ENCODE measurements around the gene ANO2. TPM values are rescaled to one million over a fixed set of nuclear protein-coding genes. Genes with fewer than 3 reads are reported as not detected.

Gene ANO2
- total RNA-seq, 1 experiment from 2014 or later, result not detected

DNA sequence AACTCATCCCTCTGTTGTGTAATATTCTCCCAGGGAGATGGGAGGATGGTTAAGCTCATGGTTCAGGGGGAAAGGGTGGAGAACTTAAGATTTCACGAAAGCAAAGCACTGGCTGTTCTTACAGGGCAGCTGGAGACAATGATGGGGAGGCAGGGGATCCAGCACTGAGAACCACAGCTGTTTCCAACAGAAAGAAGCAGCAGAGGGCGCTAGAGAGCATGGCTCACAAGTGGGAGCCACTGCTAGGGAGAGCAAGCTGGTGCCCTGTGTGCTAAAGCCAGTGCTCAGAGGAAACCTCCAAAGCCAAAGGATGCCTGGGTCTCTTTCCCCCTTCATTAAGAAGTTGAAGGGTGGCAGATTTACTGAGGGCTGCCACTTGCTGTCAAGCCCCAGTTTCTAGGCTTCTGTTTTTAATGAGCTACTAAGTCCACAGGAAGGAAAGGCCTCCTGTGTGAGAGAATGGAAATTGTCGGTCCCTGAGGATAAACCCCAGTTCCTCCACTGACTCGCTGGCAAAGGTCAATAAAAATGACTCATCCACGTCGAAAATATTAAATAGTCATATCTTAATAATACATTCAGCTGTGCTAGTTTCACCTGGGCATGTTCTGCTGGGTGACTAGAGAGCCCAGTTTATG, 199.7 kb downstream of the ANO2 start:
- ATAC-seq (peak; percentile 37; the same call in 1 of the 2 replicates), DNase-seq (peak; percentile 58)
- CTCF ChIA-PET, result no interaction called here
- H2AFZ ChIP-seq (ENCODE audit: low read length), result no peak overlapping the region
- H3K9ac ChIP-seq (ENCODE audit: low read length), result no peak overlapping the region
- H3K79me2 ChIP-seq (ENCODE audit: low read length), result no peaks in the 10 kb centered on the region
- H3K36me3 ChIP-seq (ENCODE audit: low read depth, low read length), result no peaks in the 10 kb centered on the region
- H3K27ac ChIP-seq (ENCODE audit: low read length), result no peak overlapping the region
- TF ChIP-seq EZH2 (IDR thresholded peaks at IDR 0.05; ENCODE audit: low read length, unreplicated experiment), result no peak
- no peak for TF ChIP-seq EZH2phosphoT487 (IDR thresholded peaks at IDR 0.05; ENCODE audit: borderline replicate concordance, low read length)
- TF ChIP-seq, protein P1, sequence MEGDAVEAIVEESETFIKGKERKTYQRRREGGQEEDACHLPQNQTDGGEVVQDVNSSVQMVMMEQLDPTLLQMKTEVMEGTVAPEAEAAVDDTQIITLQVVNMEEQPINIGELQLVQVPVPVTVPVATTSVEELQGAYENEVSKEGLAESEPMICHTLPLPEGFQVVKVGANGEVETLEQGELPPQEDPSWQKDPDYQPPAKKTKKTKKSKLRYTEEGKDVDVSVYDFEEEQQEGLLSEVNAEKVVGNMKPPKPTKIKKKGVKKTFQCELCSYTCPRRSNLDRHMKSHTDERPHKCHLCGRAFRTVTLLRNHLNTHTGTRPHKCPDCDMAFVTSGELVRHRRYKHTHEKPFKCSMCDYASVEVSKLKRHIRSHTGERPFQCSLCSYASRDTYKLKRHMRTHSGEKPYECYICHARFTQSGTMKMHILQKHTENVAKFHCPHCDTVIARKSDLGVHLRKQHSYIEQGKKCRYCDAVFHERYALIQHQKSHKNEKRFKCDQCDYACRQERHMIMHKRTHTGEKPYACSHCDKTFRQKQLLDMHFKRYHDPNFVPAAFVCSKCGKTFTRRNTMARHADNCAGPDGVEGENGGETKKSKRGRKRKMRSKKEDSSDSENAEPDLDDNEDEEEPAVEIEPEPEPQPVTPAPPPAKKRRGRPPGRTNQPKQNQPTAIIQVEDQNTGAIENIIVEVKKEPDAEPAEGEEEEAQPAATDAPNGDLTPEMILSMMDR (conservative IDR thresholded peaks at IDR 0.05; ENCODE audit: low read depth, low read length), result peak; percentile 65
- no peaks in the 10 kb centered on the region for H3F3A ChIP-seq (ENCODE audit: low read length, unreplicated experiment)
- no peaks in the 10 kb centered on the region for H3K9me2 ChIP-seq (replicated peaks; ENCODE audit: low read length)
- intact Hi-C loops (cut with micrococcal nuclease), result no loop called here
- H4K20me1 ChIP-seq (ENCODE audit: low read length), result no peaks in the 10 kb centered on the region
- no peaks in the 10 kb centered on the region for H3K9me3 ChIP-seq (ENCODE audit: low read length)
- no TSS peak for BruUV-seq (replicated peaks)
- H3K4me1 ChIP-seq (ENCODE audit: insufficient read depth, low read length), result no peaks in the 10 kb centered on the region
- POLR2A ChIA-PET (ENCODE audit: unreplicated experiment), result no interaction called here
- peaks cover 3% of the 10 kb centered on the region; the same call in 1 of the 2 replicates for H3K27me3 ChIP-seq (ENCODE audit: low read length)
- H3K4me2 ChIP-seq (ENCODE audit: low read length), result no peak overlapping the region
- H3K4me3 ChIP-seq (ENCODE audit: low read length), result no peak overlapping the region

DNA sequence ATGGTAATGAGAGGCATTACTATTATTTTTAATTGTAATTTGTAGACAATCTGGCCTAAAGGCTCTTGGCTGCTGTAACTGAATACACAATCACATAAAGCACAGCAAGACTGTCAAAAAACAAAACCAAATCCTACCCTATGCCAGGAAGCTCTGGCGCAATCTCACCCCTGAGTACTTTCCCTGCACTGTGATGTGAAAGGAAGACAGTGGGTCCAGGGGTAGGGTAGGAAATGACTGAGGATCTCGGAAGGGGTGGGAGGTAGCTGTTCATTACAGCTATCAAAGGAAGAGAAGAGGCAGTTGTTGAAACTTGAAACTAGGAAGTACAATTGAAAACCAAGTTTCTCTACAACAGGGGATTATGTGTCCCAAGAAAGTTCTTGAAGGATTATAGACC, 202.8 kb downstream of the ANO2 start:
- H3K36me3 ChIP-seq (ENCODE audit: low read depth, low read length), result no peaks in the 10 kb centered on the region

DNA sequence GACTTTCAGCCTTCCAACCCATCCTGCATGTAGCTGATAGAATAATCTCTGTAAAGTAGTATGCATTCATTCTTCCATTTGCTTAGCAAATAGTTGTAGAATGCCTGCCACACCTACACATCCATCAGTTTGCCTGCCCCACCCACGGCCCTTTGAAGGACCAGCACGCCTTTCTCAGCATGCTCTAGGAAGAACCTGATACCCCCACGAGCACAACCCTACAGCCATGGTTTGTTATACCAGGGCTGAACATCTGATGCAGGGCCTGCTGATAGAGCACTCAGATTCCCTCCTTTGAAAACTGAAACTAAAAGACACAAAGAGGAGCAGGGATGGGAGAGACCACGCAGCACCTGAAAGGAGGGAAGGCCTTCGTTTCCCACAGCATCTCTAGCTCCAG, 205.1 kb downstream of the ANO2 start:
- CTCF ChIA-PET, result no interaction called here
- intact Hi-C loops (cut with micrococcal nuclease), result no loop called here
- no peak overlapping the region for H3K27ac ChIP-seq (ENCODE audit: low read length)
- no peak overlapping the region for H3K4me3 ChIP-seq (ENCODE audit: low read length)
- H3K9me2 ChIP-seq (replicated peaks; ENCODE audit: low read length), result no peaks in the 10 kb centered on the region
- H3K9ac ChIP-seq (ENCODE audit: low read length), result no peak overlapping the region
- ATAC-seq (no peak), DNase-seq (no peak)
- no peaks in the 10 kb centered on the region for H3K79me2 ChIP-seq (ENCODE audit: low read length)
- TF ChIP-seq EZH2 (IDR thresholded peaks at IDR 0.05; ENCODE audit: low read length, unreplicated experiment) (no peak), EZH2phosphoT487 (IDR thresholded peaks at IDR 0.05; ENCODE audit: borderline replicate concordance, low read length) (no peak)
- TF ChIP-seq, protein P1 (conservative IDR thresholded peaks at IDR 0.05; ENCODE audit: low read depth, low read length), result no peak
- H2AFZ ChIP-seq (ENCODE audit: low read length), result no peak overlapping the region
- no peaks in the 10 kb centered on the region for H4K20me1 ChIP-seq (ENCODE audit: low read length)
- H3K4me1 ChIP-seq (ENCODE audit: insufficient read depth, low read length), result no peaks in the 10 kb centered on the region
- BruUV-seq (replicated peaks), result no TSS peak
- H3K27me3 ChIP-seq (ENCODE audit: low read length), result peaks cover 3% of the 10 kb centered on the region; the same call in 1 of the 2 replicates
- H3K36me3 ChIP-seq (ENCODE audit: low read depth, low read length), result no peaks in the 10 kb centered on the region
- POLR2A ChIA-PET (ENCODE audit: unreplicated experiment), result no interaction called here
- no peak overlapping the region for H3K4me2 ChIP-seq (ENCODE audit: low read length)
- no peaks in the 10 kb centered on the region for H3F3A ChIP-seq (ENCODE audit: low read length, unreplicated experiment)
- H3K9me3 ChIP-seq (ENCODE audit: low read length), result no peaks in the 10 kb centered on the region

More for the DNA sequence above, 202.8 kb downstream of the ANO2 start:
- H4K20me1 ChIP-seq (ENCODE audit: low read length), result no peaks in the 10 kb centered on the region
- H3K4me2 ChIP-seq (ENCODE audit: low read length), result no peak overlapping the region
- peaks cover 3% of the 10 kb centered on the region; the same call in 1 of the 2 replicates for H3K27me3 ChIP-seq (ENCODE audit: low read length)
- H3K9me2 ChIP-seq (replicated peaks; ENCODE audit: low read length), result no peaks in the 10 kb centered on the region
- H3K4me1 ChIP-seq (ENCODE audit: insufficient read depth, low read length), result no peaks in the 10 kb centered on the region
- CTCF ChIA-PET, result no interaction called here
- no peaks in the 10 kb centered on the region for H3F3A ChIP-seq (ENCODE audit: low read length, unreplicated experiment)
- H3K9me3 ChIP-seq (ENCODE audit: low read length), result no peaks in the 10 kb centered on the region
- H2AFZ ChIP-seq (ENCODE audit: low read length), result no peak overlapping the region
- no TSS peak for BruUV-seq (replicated peaks)
- no peak overlapping the region for H3K4me3 ChIP-seq (ENCODE audit: low read length)
- no peak for ATAC-seq
- H3K79me2 ChIP-seq (ENCODE audit: low read length), result no peaks in the 10 kb centered on the region
- TF ChIP-seq, protein P1 (conservative IDR thresholded peaks at IDR 0.05; ENCODE audit: low read depth, low read length), result no peak
- TF ChIP-seq EZH2 (IDR thresholded peaks at IDR 0.05; ENCODE audit: low read length, unreplicated experiment), result no peak
- no peak for TF ChIP-seq EZH2phosphoT487 (IDR thresholded peaks at IDR 0.05; ENCODE audit: borderline replicate concordance, low read length)
- no peak overlapping the region for H3K9ac ChIP-seq (ENCODE audit: low read length)
- DNase-seq, result no peak
- intact Hi-C loops (cut with micrococcal nuclease), result no loop called here
- POLR2A ChIA-PET (ENCODE audit: unreplicated experiment), result no interaction called here
- no peak overlapping the region for H3K27ac ChIP-seq (ENCODE audit: low read length)
